ENCODE data around the gene MYOD1. TPM values are rescaled to one million over a fixed set of nuclear protein-coding genes. Genes with fewer than 3 reads are reported as not detected.

The MYOD1 gene
- total and polyA plus RNA-seq, 9 of the 15 experiments (the other 6 are each of a cell fraction or from before 2014, with no cell fraction given): not detected

GRCh38 chr11:17760102-17761029 is 41.0 kb downstream of the MYOD1 start (continued):
- TF ChIP-seq AFF1 (IDR thresholded peaks at IDR 0.05; ENCODE audit: low read depth in 1 of 2, partially characterized antibody in 2 of 2) (no peak), KAT2B (IDR thresholded peaks at IDR 0.05; ENCODE audit: low read depth, low read length) (no peak), FOXA1 (IDR thresholded peaks at IDR 0.05; ENCODE audit: borderline replicate concordance) (no peak), ZFP91 (CRISPR knock-in tag; IDR thresholded peaks at IDR 0.05) (no peak)
